GM04503 (cell line): ENCODE measurements around the gene GON7.

Experiments
- DNase-seq: peaks from one replicate; pipeline ENCODE4 v3.0.0-alpha.2; 2012; ENCODE audit warnings: low read depth

GON7 gene

GRCh38 chr14:93156693-93157369 is 50.0 kb downstream of the GON7 start:
- DNase-seq: no peak

DNA sequence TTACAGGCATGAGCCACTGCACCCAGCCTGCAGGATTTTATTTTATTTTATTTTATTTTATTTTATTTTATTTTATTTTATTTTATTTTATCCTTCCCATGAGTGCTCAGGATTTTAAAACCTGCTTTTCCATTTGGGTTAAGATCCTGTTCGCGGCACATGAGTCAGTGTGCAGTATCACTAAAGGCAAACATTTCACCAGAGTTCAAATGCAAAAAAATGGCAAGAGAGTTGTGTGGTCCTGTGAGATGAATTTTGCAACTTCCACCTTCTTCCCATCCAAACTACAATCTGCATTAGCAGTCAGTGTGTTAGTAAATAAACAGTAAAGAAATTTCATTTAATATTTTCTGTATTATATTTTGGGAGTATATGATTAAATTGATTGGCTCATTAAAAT is 51.2 kb downstream of the GON7 start:
- no peak for DNase-seq

DNA sequence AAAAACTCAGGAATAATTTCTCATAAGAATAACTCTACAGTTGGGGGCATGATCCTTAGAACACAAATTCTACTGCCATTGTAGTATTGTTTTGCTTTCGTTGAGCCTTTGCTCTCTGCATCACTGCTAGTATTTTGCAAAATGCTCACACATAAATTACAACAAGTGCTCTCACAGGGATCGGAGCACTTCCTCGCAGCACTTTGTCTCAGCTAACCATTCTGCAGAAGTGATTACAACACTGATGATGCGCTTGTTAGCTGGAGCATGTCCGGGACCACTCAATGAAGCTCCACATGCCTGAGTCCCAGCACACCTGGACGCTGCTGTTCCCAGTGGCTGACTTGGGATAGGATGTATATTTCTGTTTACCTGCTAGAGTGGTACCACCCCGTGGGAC is 53.7 kb downstream of the GON7 start:
- no peak for DNase-seq
